H1 (cell line): ENCODE data around the gene HIP1. TPM values are rescaled to one million over a fixed set of nuclear protein-coding genes. Genes with fewer than 3 reads are reported as not detected.

Experiments used
- CTCF ChIA-PET: fragments of 300-600 bp; sonication (Branson Sonifier 250); formaldehyde crosslinking; loops from one replicate; lab custom pipeline; 2021; ENCODE audit not compliant: partially characterized antibody; lab: Charles Lee
- POLR2A ChIA-PET: fragments of 300-600 bp; sonication (Branson Sonifier 250); formaldehyde crosslinking; loops from one replicate; lab custom pipeline; 2021; ENCODE audit warnings: inconsistent platforms; ENCODE audit not compliant: partially characterized antibody; lab: Charles Lee
- DNase-seq, 2 experiments: peaks; one replicate each; pipeline versions ENCODE4 v3.0.0 to v3.0.0-alpha.2; 2010 to 2022; ENCODE audit warnings: low spot score in 2 of 2, low read depth in 1 of 2, mixed read lengths in 1 of 2
- FAIRE-seq: peaks from 2 replicates; lab custom pipeline; 2011; peaks lifted over from hg19 to GRCh38; lab: Jason Lieb, UNC
- H2AFZ ChIP-seq: 2 replicates; pipeline ENCODE4 v1.8.1; 2012; ENCODE audit warnings: low read length, inconsistent platforms
- H2AK5ac ChIP-seq: 2 replicates; pipeline ENCODE4 v1.6.1; 2013; ENCODE audit warnings: low read depth, low read length
- H2BK120ac ChIP-seq: replicated peaks from 2 replicates; pipeline ENCODE3; 2013; ENCODE audit warnings: low read depth, low read length, inconsistent platforms
- H2BK12ac ChIP-seq: 2 replicates; pipeline ENCODE4 v1.6.1; 2013; ENCODE audit warnings: low read depth, low read length
- H2BK15ac ChIP-seq: 2 replicates; pipeline ENCODE4 v1.6.1; 2013; ENCODE audit warnings: low read length
- H2BK20ac ChIP-seq: 2 replicates; pipeline ENCODE4 v1.6.1; 2013; ENCODE audit warnings: low read length
- H2BK5ac ChIP-seq: 2 replicates; pipeline ENCODE4 v1.6.1; 2013; ENCODE audit warnings: low read depth, low read length
- H3K14ac ChIP-seq: 2 replicates; pipeline ENCODE4 v1.6.1; 2013; ENCODE audit warnings: inconsistent platforms; ENCODE audit not compliant: insufficient read length
- H3K18ac ChIP-seq: 2 replicates; pipeline ENCODE4 v1.6.1; 2013; ENCODE audit warnings: low read length; ENCODE audit errors: extremely low read depth
- H3K23ac ChIP-seq: 2 replicates; pipeline ENCODE4 v1.6.1; 2013; ENCODE audit warnings: inconsistent platforms; ENCODE audit not compliant: insufficient read length
- H3K23me2 ChIP-seq: 2 replicates; pipeline ENCODE4 v1.6.1; 2013; ENCODE audit warnings: low read depth, low read length
- H3K27ac ChIP-seq: 2 replicates; pipeline ENCODE4 v1.6.1; 2011; ENCODE audit warnings: low read depth, low read length, inconsistent platforms
- H3K27me3 ChIP-seq, 4 experiments: replicated peaks in 1 of 4; 1 replicate in 1 of 4; 2 replicates in 3 of 4; pipeline versions ENCODE4 v1.6.1 to v1.8.1; 2011 to 2013; ENCODE audit warnings: low read length in 3 of 4, mild to moderate bottlenecking in 3 of 4, inconsistent platforms in 2 of 4, mixed read lengths in 2 of 4, moderate library complexity in 1 of 4; ENCODE audit not compliant: control insufficient read depth in 3 of 4, insufficient read depth in 3 of 4; ENCODE audit errors: extremely low read depth in 1 of 4
- H3K36me3 ChIP-seq, 4 experiments: 2 replicates each; pipeline versions ENCODE4 v1.6.1 to v1.8.1; 2011 to 2013; ENCODE audit warnings: mild to moderate bottlenecking in 4 of 4, low read length in 3 of 4, moderate library complexity in 2 of 4, control low read depth in 1 of 4, inconsistent platforms in 1 of 4; ENCODE audit not compliant: insufficient read depth in 4 of 4, control insufficient read depth in 2 of 4
- H3K4ac ChIP-seq: replicated peaks from 2 replicates; pipeline ENCODE3; 2013; ENCODE audit warnings: low read length, low read depth, mixed read lengths, inconsistent platforms; ENCODE audit not compliant: insufficient read length
- H3K4me1 ChIP-seq, 4 experiments: replicated peaks in 1 of 4; 1 replicate in 1 of 4; 2 replicates in 3 of 4; pipeline versions ENCODE4 v1.6.1 to v1.8.1; 2011 to 2013; ENCODE audit warnings: low read length in 3 of 4, inconsistent platforms in 2 of 4, mixed read lengths in 1 of 4; ENCODE audit not compliant: insufficient read depth in 4 of 4, control insufficient read depth in 3 of 4
- H3K4me2 ChIP-seq, 2 experiments: 2 replicates each; pipeline versions ENCODE4 v1.6.1 to v1.8.1; 2011 to 2013; ENCODE audit warnings: low read depth in 2 of 2, low read length in 2 of 2, control low read depth in 1 of 2, inconsistent platforms in 1 of 2, mild to moderate bottlenecking in 1 of 2; ENCODE audit not compliant: insufficient read depth in 1 of 2
- H3K4me3 ChIP-seq, 4 experiments: fragments of 200-600, 300-600 bp in 1 of 4; sonication (generic), shearing (Covaris generic), sonication (Bioruptor Twin) in 1 of 4; 2 replicates each; pipeline versions ENCODE4 v1.5.1 to v1.8.1; 2011 to 2016; ENCODE audit warnings: low read length in 4 of 4, low read depth in 3 of 4, control low read depth in 2 of 4, inconsistent platforms in 2 of 4, mild to moderate bottlenecking in 2 of 4, mixed read lengths in 1 of 4, moderate library complexity in 1 of 4; ENCODE audit not compliant: insufficient read depth in 2 of 4; ENCODE audit errors: extremely low read depth in 1 of 4
- H3K56ac ChIP-seq: replicated peaks from 2 replicates; pipeline ENCODE3; 2013; ENCODE audit warnings: low read depth, mild to moderate bottlenecking, mixed read lengths, low read length, inconsistent platforms; ENCODE audit not compliant: insufficient read length
- H3K79me1 ChIP-seq: 2 replicates; pipeline ENCODE4 v1.6.1; 2013; ENCODE audit warnings: low read depth, low read length, control low read depth
- H3K79me2 ChIP-seq, 2 experiments: 2 replicates each; pipeline versions ENCODE4 v1.6.1 to v1.8.1; 2012 to 2013; ENCODE audit warnings: low read length in 2 of 2, mild to moderate bottlenecking in 2 of 2, inconsistent platforms in 1 of 2; ENCODE audit not compliant: insufficient read depth in 2 of 2, control insufficient read depth in 1 of 2
- H3K9ac ChIP-seq, 4 experiments: replicated peaks in 1 of 4; 1 replicate in 1 of 4; 2 replicates in 3 of 4; pipeline versions ENCODE4 v1.6.1 to v1.8.1; 2011 to 2013; ENCODE audit warnings: low read depth in 3 of 4, low read length in 3 of 4, control low read depth in 2 of 4, mild to moderate bottlenecking in 2 of 4, moderate library complexity in 2 of 4, inconsistent platforms in 1 of 4; ENCODE audit errors: extremely low read depth in 1 of 4
- H3K9me3 ChIP-seq, 2 experiments: 2 replicates each; pipeline versions ENCODE4 v1.6.1 to v1.8.1; 2012 to 2013; ENCODE audit warnings: mild to moderate bottlenecking in 2 of 2, moderate library complexity in 2 of 2, control low read depth in 1 of 2, inconsistent platforms in 1 of 2, low read depth in 1 of 2, low read length in 1 of 2, mixed read lengths in 1 of 2; ENCODE audit not compliant: insufficient read depth in 2 of 2
- H4K20me1 ChIP-seq, 2 experiments: replicated peaks in 1 of 2; 2 replicates each; pipeline versions ENCODE3 to v1.8.1; 2011 to 2013; ENCODE audit warnings: inconsistent platforms in 2 of 2, low read length in 2 of 2, mild to moderate bottlenecking in 1 of 2; ENCODE audit not compliant: insufficient read depth in 2 of 2, control insufficient read depth in 1 of 2
- H4K5ac ChIP-seq: 2 replicates; pipeline ENCODE4 v1.6.1; 2013; ENCODE audit warnings: low read length, low read depth, mixed read lengths, inconsistent platforms; ENCODE audit not compliant: insufficient read length
- H4K8ac ChIP-seq: 2 replicates; pipeline ENCODE4 v1.8.0; 2013; ENCODE audit warnings: mild to moderate bottlenecking, moderate library complexity, low read length, inconsistent platforms; ENCODE audit not compliant: insufficient read depth; ENCODE audit errors: extremely low read depth
- H4K91ac ChIP-seq: replicated peaks from 2 replicates; pipeline ENCODE3; 2013; ENCODE audit warnings: low read length, mixed read lengths, inconsistent platforms; ENCODE audit not compliant: insufficient read length
- CBX8 ChIP-seq: fragments of 300-800, 300-1000 bp; sonication (generic); IDR thresholded peaks from 2 replicates; pipeline ENCODE4 v1.7.1; 2016; ENCODE audit warnings: low read depth, low read length, borderline replicate concordance
- CEBPB ChIP-seq: IDR thresholded peaks from 2 replicates; pipeline ENCODE4 v1.6.1; 2012; ENCODE audit warnings: low read depth, low read length
- EZH2 ChIP-seq: fragments of 200-600 bp; sonication (generic); IDR thresholded peaks from 2 replicates; pipeline ENCODE4 v1.7.1; 2012; ENCODE audit warnings: low read depth, mild to moderate bottlenecking, moderate library complexity, low read length, inconsistent platforms; ENCODE audit not compliant: severe bottlenecking
- FOSL1 ChIP-seq: IDR thresholded peaks from 2 replicates; pipeline ENCODE4 v1.6.1; 2011; ENCODE audit warnings: mild to moderate bottlenecking, low read depth, low read length, moderate library complexity; ENCODE audit not compliant: insufficient read depth
- HDAC6 ChIP-seq: IDR thresholded peaks from one replicate; pipeline ENCODE4 v1.7.1; 2012; ENCODE audit warnings: low read depth, mild to moderate bottlenecking, inconsistent platforms, low read length, moderate library complexity
- JUN ChIP-seq: IDR thresholded peaks from 2 replicates; pipeline ENCODE4 v1.6.1; 2011; ENCODE audit warnings: low read depth, mild to moderate bottlenecking, improper control_type of control experiment, low read length
- KDM1A ChIP-seq: fragments of 200-600, 300-600 bp; sonication (generic); IDR thresholded peaks from 2 replicates; pipeline ENCODE4 v1.7.1; 2016; ENCODE audit warnings: mild to moderate bottlenecking, low read length, borderline replicate concordance
- PHF8 ChIP-seq: fragments of 200-600 bp; sonication (generic); conservative IDR thresholded peaks from 2 replicates; pipeline ENCODE4 v1.7.1; 2012; ENCODE audit warnings: low read depth, mild to moderate bottlenecking, inconsistent platforms, low read length, moderate library complexity
- POLR2A ChIP-seq, 2 experiments: IDR thresholded peaks; 1 replicate in 1 of 2; 2 replicates in 1 of 2; pipeline ENCODE4 v1.6.1; 2011; ENCODE audit warnings: low read depth in 2 of 2, low read length in 2 of 2, mild to moderate bottlenecking in 2 of 2; ENCODE audit errors: control extremely low read depth in 1 of 2
- POLR2AphosphoS5 ChIP-seq: IDR thresholded peaks from 2 replicates; pipeline ENCODE4 v1.6.1; 2011; ENCODE audit warnings: low read depth, low read length
- RNF2 ChIP-seq: fragments of 200-900, 300-1000 bp; sonication (generic); IDR thresholded peaks from 2 replicates; pipeline ENCODE4 v1.7.1; 2016; ENCODE audit warnings: borderline replicate concordance, low read depth, mild to moderate bottlenecking, antibody characterized with exemption, low read length; ENCODE audit not compliant: poor library complexity, severe bottlenecking; ENCODE audit errors: missing control alignments
- RXRA ChIP-seq: IDR thresholded peaks from 2 replicates; pipeline ENCODE4 v1.6.1; 2011; ENCODE audit warnings: low read depth, mild to moderate bottlenecking, low read length, moderate library complexity; ENCODE audit not compliant: insufficient read depth
- SUZ12 ChIP-seq: fragments of 200-600 bp; sonication (generic); IDR thresholded peaks from 2 replicates; pipeline ENCODE4 v1.6.1; 2012; ENCODE audit warnings: mild to moderate bottlenecking, inconsistent platforms, low read length, moderate library complexity, mixed read lengths
- TAF1 ChIP-seq: IDR thresholded peaks from 2 replicates; pipeline ENCODE4 v1.6.1; 2011; ENCODE audit warnings: mild to moderate bottlenecking, low read depth, low read length
- TEAD4 ChIP-seq: IDR thresholded peaks from 2 replicates; pipeline ENCODE4 v1.6.1; 2012; ENCODE audit warnings: low read depth, low read length, inconsistent platforms, mixed read lengths
- WGBS, 2 experiments: shearing (Covaris generic) in 1 of 2; methylation state at CpG; one replicate each; pipeline versions ENCODE4 v1.1.6 to v1.1.7; 2013 to 2015; ENCODE audit warnings: low lambda C conversion rate in 2 of 2, mixed read lengths in 2 of 2, inconsistent platforms in 1 of 2, low coverage in 1 of 2, missing lambda C conversion rate in 1 of 2; ENCODE audit not compliant: insufficient replicate concordance in 2 of 2, insufficient coverage in 1 of 2, insufficient read length in 1 of 2; ENCODE audit errors: extremely low coverage in 1 of 2, missing lambda C conversion rate in 1 of 2; 5-methylcytosine and 5-hydroxymethylcytosine counted together
- polyA plus RNA-seq, 7 experiments: library from polyadenylated mRNA; depleted of rRNA in 3 of 7; stranded (reverse) in 5 of 7; unstranded in 2 of 7; fragments of >200 nt in 5 of 7; fragments of 200-250 nt in 2 of 7; gene quantifications; 1 replicate in 5 of 7; 2 replicates in 1 of 7; 4 replicates in 1 of 7; pipeline versions ENCODE4 v1.2.1 to v1.2.3, GENCODE V29; 2011 to 2013; ENCODE audit warnings: missing spikeins in 2 of 7, mixed read lengths in 2 of 7
- total RNA-seq: library from RNA; stranded (reverse); fragmentation: NEBNext Ultra II Directional; extraction: Animal tissue kit (Norgen Biotek cat#: 25700); gene quantifications from 2 replicates; pipeline ENCODE4 v1.2.1, GENCODE V29; 2021

The HIP1 gene
- total and polyA plus RNA-seq, 2 of the 8 experiments (the other 6 are each of a cell fraction or from before 2014, with no cell fraction given): 51.8 to 108 TPM

GRCh38 chr7:75555736-75556135, 183.0 kb downstream of the HIP1 start:
- Histone ChIP-seq H3K9ac (no peak overlapping the region), H2BK15ac (no peak overlapping the region), H3K79me2 (no peaks in the 10 kb centered on the region), H2BK12ac (no peak overlapping the region), H3K27me3 (no peaks in the 10 kb centered on the region), H3K27ac (no peak overlapping the region), H3K56ac (no peak overlapping the region), H4K8ac (no peak overlapping the region), H4K20me1 (peaks cover 1 to 3% of the 10 kb centered on the region in 2 experiments), H4K5ac (no peak overlapping the region), H3K23ac (no peak overlapping the region), H3K14ac (no peak overlapping the region), H3K18ac (no peak overlapping the region), H4K91ac (no peak overlapping the region), H3K36me3 (peaks cover 38 to 87% (median 68%) of the 10 kb centered on the region in 4 experiments), H2AFZ (no peak overlapping the region), H2BK20ac (no peak overlapping the region), H3K4ac (no peak overlapping the region), H2BK120ac (no peak overlapping the region), H3K4me1 (no peaks in the 10 kb centered on the region), H3K79me1 (0 out of 2 replicates have a peak, but pooled peaks cover 2% of the 10 kb centered on the region), H3K9me3 (no peaks in the 10 kb centered on the region), H3K4me2 (no peak overlapping the region), H3K23me2 (no peaks in the 10 kb centered on the region), H2AK5ac (no peak overlapping the region), H3K4me3 (no peak overlapping the region), H2BK5ac (no peak overlapping the region)
- CTCF ChIA-PET: no interaction called here
- FAIRE-seq: no peak
- POLR2A ChIA-PET: interaction anchor here (0.9 kb wide), 1 partner anchor 14 kb away, joined by 3 read pairs; no protein-coding TSS in a partner anchor
- 97% methylated on average over 13 of the region's 13 CpGs; no CpG with 5 or more reads in 1 of the 2 experiments for WGBS, 2 experiments
- no peak for DNase-seq
- TF ChIP-seq CEBPB (no peak), HDAC6 (no peak), CBX8 (no peak), SUZ12 (no peak), JUN (no peak), POLR2AphosphoS5 (no peak), FOSL1 (no peak), RNF2 (no peak), POLR2A (IDR thresholded peaks at IDR 0.05; ENCODE audit: control extremely low read depth in 1 of 2, low read depth in 2 of 2, low read length in 2 of 2) (no peak), TEAD4 (no peak), EZH2 (no peak), TAF1 (no peak), KDM1A (no peak), PHF8 (no peak), RXRA (no peak)
